Activated naive CD4-positive, alpha-beta T cell treated with anti-CD3 and anti-CD28 coated beads, Interleukin-2, amount 50 U/mL, for 72 hours (primary cell): Measurements from ENCODE around the gene MLLT6. TPM values are rescaled to one million over a fixed set of nuclear protein-coding genes. Genes with fewer than 3 reads are reported as not detected.
A peak's percentile ranks its signal among the peaks of the same experiment; 100 is the strongest.

ENCODE experiments used
- ATAC-seq, 2 donors: fragments of 150-1000 bp; cut with Tn5 transposase; 2 replicates each; pipeline ENCODE4 v1.10.0; 2021; ENCODE audit warnings: mild to moderate bottlenecking in 2 of 2, moderate library complexity in 2 of 2
- DNase-seq, 2 donors: peaks; one replicate each; pipeline ENCODE4 v3.0.0; 2021 to 2022; ENCODE audit warnings: low spot score in 2 of 2
- H3K27ac Mint-ChIP-seq, 2 donors: one replicate each; pipeline ENCODE4 v1.8.0; 2022; ENCODE audit warnings: mild to moderate bottlenecking in 2 of 2, mixed read lengths in 2 of 2
- H3K36me3 Mint-ChIP-seq, 2 donors: one replicate each; pipeline ENCODE4 v1.8.0; 2022; ENCODE audit warnings: mixed read lengths in 2 of 2
- H3K9me3 Mint-ChIP-seq, 2 donors: one replicate each; pipeline ENCODE4 v1.8.0; 2022; ENCODE audit warnings: mixed read lengths in 2 of 2
- total RNA-seq, 2 donors: library from RNA; stranded (reverse); gene quantifications; one replicate each; pipeline ENCODE4 v1.2.3, GENCODE V29; 2022

Gene MLLT6
- total RNA-seq, 2 donors from 2014 or later: 204 to 288 TPM

GRCh38 chr17:38672788-38673706, 32.0 kb upstream of the MLLT6 start:
- Mint-ChIP-seq H3K36me3 (no peaks in the 10 kb centered on the region), H3K9me3 (no peaks in the 10 kb centered on the region), H3K27ac (peak overlapping the region in 1 of 2 donors; percentile 8)
- DNase-seq (no peak), ATAC-seq (no peak)

DNA sequence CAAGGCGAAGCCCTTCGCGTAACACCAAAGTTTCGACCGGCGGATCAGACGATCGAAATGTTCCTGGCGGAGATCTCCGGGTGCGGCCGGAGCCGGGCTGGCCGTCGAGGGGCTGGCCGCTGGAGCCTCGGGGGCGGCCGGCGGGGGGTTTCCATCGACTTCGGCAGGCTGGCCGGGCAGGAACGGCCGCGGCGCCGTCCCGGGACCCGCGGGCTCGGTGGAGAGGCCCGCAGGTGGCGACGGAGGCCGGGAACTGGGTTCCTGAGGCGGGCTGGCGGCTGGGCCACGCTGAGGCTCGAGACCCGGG, 31.4 kb upstream of the MLLT6 start:
- Mint-ChIP-seq H3K36me3 (no peaks in the 10 kb centered on the region), H3K9me3 (no peaks in the 10 kb centered on the region), H3K27ac (no peak overlapping the region)
- ATAC-seq (no peak), DNase-seq (no peak)

- H3K36me3 Mint-ChIP-seq: no peaks in the 10 kb centered on the region
- no peaks in the 10 kb centered on the region for H3K9me3 Mint-ChIP-seq
- peak; percentile 8 for ATAC-seq
- H3K27ac Mint-ChIP-seq: no peak overlapping the region
- DNase-seq: peak; percentile 47 to 69
Measured at GRCh38 chr17:38674014-38674748, 30.9 kb upstream of the MLLT6 start.

DNA sequence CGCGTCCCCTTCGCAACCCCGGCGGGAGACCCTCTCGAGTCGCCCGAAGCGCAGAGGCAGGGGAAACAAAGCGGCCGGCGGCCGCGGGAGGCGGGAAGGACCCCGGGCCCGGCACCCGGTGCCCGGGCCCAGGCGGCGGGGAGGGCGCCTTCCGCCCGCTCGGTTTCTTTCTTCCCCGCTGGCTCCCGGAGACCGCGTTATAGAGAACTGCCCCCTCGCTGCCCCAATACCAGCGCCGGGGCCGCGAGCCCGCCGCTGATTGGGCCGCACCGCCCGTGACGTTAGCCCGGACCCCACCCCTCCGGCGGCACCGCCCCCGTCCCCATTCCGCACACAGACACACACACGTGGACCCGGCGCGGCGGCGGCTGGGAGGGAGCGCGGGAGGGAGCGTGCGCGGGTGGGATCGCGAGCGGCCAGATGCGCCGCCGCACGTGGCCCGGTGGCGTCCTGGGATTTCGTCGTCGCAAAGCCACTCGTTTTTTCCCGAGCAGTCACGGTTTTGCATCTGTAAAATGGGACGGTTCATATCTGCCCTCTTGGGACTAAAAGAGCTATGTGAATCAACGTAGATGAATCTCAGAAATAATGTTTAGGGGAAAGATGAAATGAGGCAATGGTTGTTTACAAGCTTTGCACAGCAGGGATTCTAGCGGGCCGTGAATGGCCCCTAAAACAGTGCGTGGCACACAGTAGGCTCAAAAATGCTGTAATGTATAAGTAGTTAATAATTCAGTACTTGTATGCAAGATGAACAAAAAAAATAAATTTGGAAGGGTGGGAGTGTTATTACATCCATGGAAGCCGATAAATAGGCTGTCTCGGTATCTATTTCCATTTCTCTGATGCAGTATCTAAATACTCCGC, 30.1 kb upstream of the MLLT6 start, which contains the start of gene EPOP:
TSS of gene EPOP (minus strand) at position 209 of the 867 bp plus-strand sequence. CDS start 462 bp downstream, outside the sequence.
- H3K36me3 Mint-ChIP-seq: no peaks in the 10 kb centered on the region
- peak; percentile 80 to 90 for ATAC-seq
- peak; percentile 92 to 94 for DNase-seq
- peak within 1 kb of the TSS; percentile 41 to 84 for H3K27ac Mint-ChIP-seq
- H3K9me3 Mint-ChIP-seq: no peaks in the 10 kb centered on the region

DNA sequence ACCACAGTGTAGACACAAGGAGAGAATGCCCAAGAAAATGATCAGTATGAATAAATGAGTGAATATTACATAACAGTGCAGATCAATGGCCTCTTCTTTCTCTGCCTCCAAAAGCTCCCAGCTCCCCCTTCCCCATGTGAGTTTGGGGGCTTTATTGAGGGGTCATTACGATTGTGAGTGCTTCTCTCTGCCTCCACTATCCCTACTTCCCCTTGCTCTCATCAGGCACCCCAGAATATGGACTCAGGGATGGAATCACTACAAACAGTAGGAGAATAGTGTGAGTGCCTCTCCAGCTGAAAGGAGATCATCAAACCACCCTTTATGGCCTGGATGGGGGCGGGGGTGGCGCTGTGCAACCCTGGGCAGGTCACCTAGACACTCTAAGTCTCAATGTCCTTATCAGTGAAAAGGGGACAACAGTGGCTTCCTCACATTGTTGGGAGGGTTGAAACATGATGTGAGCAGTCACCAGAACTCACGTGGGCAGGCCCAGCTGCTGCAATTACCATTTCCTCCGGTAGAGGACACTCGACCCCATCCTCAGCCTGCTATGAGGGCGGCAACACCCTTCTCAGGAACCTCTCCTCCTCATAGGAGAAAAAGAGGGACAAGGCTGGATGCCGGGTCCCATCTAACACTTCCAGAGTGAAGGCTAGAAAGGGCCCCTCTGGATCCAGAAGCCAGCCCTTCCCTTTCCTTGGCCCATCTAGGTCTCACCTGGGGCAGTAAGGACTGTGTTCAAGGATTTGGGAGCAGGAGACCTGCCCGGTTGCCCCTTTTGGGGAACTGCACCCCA, 28.2 kb upstream of the MLLT6 start:
- Mint-ChIP-seq H3K27ac (peak overlapping the region; percentile 66 to 84), H3K9me3 (no peaks in the 10 kb centered on the region), H3K36me3 (no peaks in the 10 kb centered on the region)
- DNase-seq (peak; percentile 87), ATAC-seq (peak; percentile 47 to 53)

- DNase-seq: no peak
- no peak for ATAC-seq
- no peaks in the 10 kb centered on the region for H3K9me3 Mint-ChIP-seq
- H3K27ac Mint-ChIP-seq: no peak overlapping the region
- no peaks in the 10 kb centered on the region for H3K36me3 Mint-ChIP-seq
Measured at GRCh38 chr17:38677819-38678218, 27.3 kb upstream of the MLLT6 start.

DNA sequence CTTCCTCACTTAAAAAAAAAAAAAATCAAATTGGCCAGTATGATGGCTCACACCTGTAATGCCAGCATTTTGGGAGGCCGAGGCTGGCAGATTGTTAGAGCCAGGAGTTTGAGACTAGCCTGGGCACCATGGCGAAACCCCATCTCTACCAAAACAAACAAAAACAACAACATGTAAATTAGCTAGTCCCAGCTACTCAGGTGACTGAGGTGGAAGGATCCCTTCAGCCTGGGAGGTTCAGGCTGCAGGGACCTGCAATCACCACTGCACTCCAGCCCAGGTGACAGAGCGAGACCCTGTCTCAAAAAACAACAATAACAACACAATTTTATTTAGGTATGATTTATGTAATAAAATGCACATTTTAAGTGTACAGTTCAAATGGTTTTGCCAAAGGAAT, 24.0 kb upstream of the MLLT6 start:
- no peaks in the 10 kb centered on the region for H3K36me3 Mint-ChIP-seq
- no peaks in the 10 kb centered on the region for H3K9me3 Mint-ChIP-seq
- DNase-seq: no peak
- ATAC-seq: no peak
- no peak overlapping the region for H3K27ac Mint-ChIP-seq

GRCh38 chr17:38685491-38685890, 19.6 kb upstream of the MLLT6 start:
- no peak overlapping the region for H3K27ac Mint-ChIP-seq
- H3K36me3 Mint-ChIP-seq: no peaks in the 10 kb centered on the region
- H3K9me3 Mint-ChIP-seq: no peaks in the 10 kb centered on the region
- DNase-seq: no peak
- no peak for ATAC-seq

- ATAC-seq (no peak), DNase-seq (no peak)
- Mint-ChIP-seq H3K36me3 (no peaks in the 10 kb centered on the region), H3K27ac (no peak overlapping the region), H3K9me3 (no peaks in the 10 kb centered on the region)
Measured at GRCh38 chr17:38687286-38687685, 17.8 kb upstream of the MLLT6 start.

DNA sequence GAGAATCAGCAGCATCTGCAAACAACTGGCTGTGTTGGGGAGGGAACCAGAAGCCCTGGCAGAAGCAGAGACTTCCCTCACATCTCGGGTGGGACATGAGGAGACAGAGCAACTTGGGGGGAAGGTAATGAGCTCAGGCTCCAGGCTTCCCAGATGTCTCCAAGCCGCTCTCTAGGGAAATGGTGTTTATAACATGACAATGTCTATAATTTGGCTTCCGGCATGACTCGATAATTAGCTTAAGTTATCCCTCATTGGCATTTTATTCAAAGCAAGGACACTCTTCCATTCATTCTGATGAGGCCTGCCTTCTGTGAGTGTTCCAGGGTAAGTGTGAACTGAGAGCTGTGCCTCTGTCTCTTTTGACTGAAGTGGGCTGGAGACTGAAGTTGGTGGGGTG, 14.7 kb upstream of the MLLT6 start:
- no peaks in the 10 kb centered on the region for H3K36me3 Mint-ChIP-seq
- ATAC-seq (no peak), DNase-seq (no peak)
- H3K9me3 Mint-ChIP-seq: no peaks in the 10 kb centered on the region
- no peak overlapping the region for H3K27ac Mint-ChIP-seq

GRCh38 chr17:38691154-38691553, 13.9 kb upstream of the MLLT6 start:
- Mint-ChIP-seq H3K9me3 (no peaks in the 10 kb centered on the region), H3K27ac (peak overlapping the region in 1 of 2 donors; percentile 45), H3K36me3 (no peaks in the 10 kb centered on the region)
- DNase-seq: no peak
- no peak for ATAC-seq

DNA sequence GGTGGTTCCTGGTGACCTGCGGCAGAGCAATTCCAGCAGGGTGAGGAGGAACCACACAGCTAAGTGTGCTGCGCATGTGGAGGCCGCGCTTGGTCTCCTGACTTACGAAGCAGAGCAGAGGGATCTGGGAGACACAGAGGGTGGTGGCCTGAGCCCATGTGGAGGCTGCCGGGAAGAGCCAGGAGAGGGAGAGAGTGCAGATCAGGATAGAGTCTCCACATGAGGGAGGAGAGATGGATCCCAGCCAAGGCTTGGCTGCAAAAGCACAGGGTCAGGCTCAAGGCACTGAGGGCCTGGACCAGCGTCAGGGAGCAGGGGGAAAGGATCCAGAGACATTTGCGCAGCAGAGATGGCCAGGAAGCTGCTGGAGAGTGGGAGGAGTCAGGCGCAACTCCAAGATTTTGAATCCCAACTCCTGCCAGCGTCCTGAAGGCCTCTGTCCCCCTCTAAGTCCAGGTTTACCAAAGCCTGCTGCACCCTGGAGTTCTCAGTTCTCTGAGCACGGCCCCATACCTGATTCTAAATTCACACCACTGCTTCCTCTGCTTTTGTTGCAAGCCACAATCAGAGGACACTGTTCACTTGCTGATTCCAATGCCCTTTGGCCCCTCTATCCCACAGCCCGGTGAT, 11.3 kb upstream of the MLLT6 start:
- ATAC-seq: no peak
- no peaks in the 10 kb centered on the region for H3K9me3 Mint-ChIP-seq
- no peak overlapping the region for H3K27ac Mint-ChIP-seq
- H3K36me3 Mint-ChIP-seq: no peaks in the 10 kb centered on the region
- no peak for DNase-seq

GRCh38 chr17:38697061-38697820, 7.8 kb upstream of the MLLT6 start:
- DNase-seq (no peak), ATAC-seq (no peak)
- no peak overlapping the region for H3K27ac Mint-ChIP-seq
- H3K36me3 Mint-ChIP-seq: peaks cover 0 to 5% of the 10 kb centered on the region in 2 donors
- H3K9me3 Mint-ChIP-seq: peaks cover 4% of the 10 kb centered on the region in 2 donors

- peak overlapping the region in 1 of 2 donors; percentile 14 for H3K27ac Mint-ChIP-seq
- ATAC-seq (no peak), DNase-seq (no peak)
- H3K36me3 Mint-ChIP-seq: peaks cover 9 to 17% of the 10 kb centered on the region in 2 donors
- peaks cover 4% of the 10 kb centered on the region in 2 donors for H3K9me3 Mint-ChIP-seq
Measured at GRCh38 chr17:38698760-38699159, 6.3 kb upstream of the MLLT6 start.
